H9 (cell line): Measurements from ENCODE around the gene HECTD2. TPM values are rescaled to one million over a fixed set of nuclear protein-coding genes. Genes with fewer than 3 reads are reported as not detected.

ENCODE experiments used
- DNase-seq: peaks from one replicate; pipeline ENCODE4 v3.0.0-alpha.2; 2017
- H2AFZ ChIP-seq: one replicate; pipeline ENCODE4 v1.6.1; 2013; ENCODE audit warnings: mild to moderate bottlenecking, low read length, control low read depth, moderate library complexity
- H2AK5ac ChIP-seq: 2 replicates; pipeline ENCODE4 v1.6.1; 2013; ENCODE audit warnings: low read length, control low read depth, mixed read lengths; ENCODE audit not compliant: insufficient read length
- H2BK120ac ChIP-seq: one replicate; pipeline ENCODE4 v1.6.1; 2013; ENCODE audit warnings: low read depth, mild to moderate bottlenecking, low read length, control low read depth, inconsistent platforms; ENCODE audit not compliant: poor library complexity, severe bottlenecking
- H2BK12ac ChIP-seq: 2 replicates; pipeline ENCODE4 v1.6.1; 2013; ENCODE audit warnings: low read length, control low read depth, mixed read lengths, low read depth; ENCODE audit not compliant: insufficient read length
- H2BK15ac ChIP-seq: 2 replicates; pipeline ENCODE4 v1.6.1; 2013; ENCODE audit warnings: low read depth, low read length, control low read depth
- H2BK20ac ChIP-seq: one replicate; pipeline ENCODE4 v1.6.1; 2013; ENCODE audit warnings: low read depth, mild to moderate bottlenecking, low read length, control low read depth, inconsistent platforms; ENCODE audit not compliant: poor library complexity, severe bottlenecking
- H2BK5ac ChIP-seq: 2 replicates; pipeline ENCODE4 v1.6.1; 2013; ENCODE audit warnings: low read length, control low read depth, mixed read lengths; ENCODE audit not compliant: insufficient read length
- H3K14ac ChIP-seq: 2 replicates; pipeline ENCODE4 v1.6.1; 2013; ENCODE audit warnings: low read length, control low read depth; ENCODE audit not compliant: insufficient read depth
- H3K18ac ChIP-seq: 2 replicates; pipeline ENCODE4 v1.6.1; 2013; ENCODE audit warnings: low read depth, mild to moderate bottlenecking, mixed read lengths, low read length, control low read depth; ENCODE audit not compliant: insufficient read length
- H3K23ac ChIP-seq: 2 replicates; pipeline ENCODE4 v1.6.1; 2013; ENCODE audit warnings: low read length, control low read depth, mixed read lengths, low read depth; ENCODE audit not compliant: insufficient read length
- H3K23me2 ChIP-seq: 2 replicates; pipeline ENCODE4 v1.6.1; 2013; ENCODE audit warnings: low read depth, mild to moderate bottlenecking, mixed read lengths, low read length, control low read depth; ENCODE audit not compliant: insufficient read length, poor library complexity, severe bottlenecking
- H3K27ac ChIP-seq: 2 replicates; pipeline ENCODE4 v1.5.1; 2013; ENCODE audit warnings: low read length, control low read depth, mixed read lengths, low read depth; ENCODE audit not compliant: insufficient read length
- H3K27me3 ChIP-seq: 2 replicates; pipeline ENCODE4 v1.6.1; 2013; ENCODE audit warnings: low read length, control low read depth, inconsistent platforms; ENCODE audit not compliant: insufficient read depth
- H3K4ac ChIP-seq: 2 replicates; pipeline ENCODE4 v1.6.1; 2013; ENCODE audit warnings: low read depth, mild to moderate bottlenecking, control low read depth, inconsistent platforms, low read length, moderate library complexity
- H3K4me1 ChIP-seq: 2 replicates; pipeline ENCODE4 v1.6.1; 2013; ENCODE audit warnings: low read length, control low read depth, inconsistent platforms; ENCODE audit not compliant: insufficient read depth
- H3K4me2 ChIP-seq: 2 replicates; pipeline ENCODE4 v1.6.1; 2013; ENCODE audit warnings: low read length, control low read depth, mixed read lengths; ENCODE audit not compliant: insufficient read length, insufficient read depth
- H3K56ac ChIP-seq: 2 replicates; pipeline ENCODE4 v1.6.1; 2013; ENCODE audit warnings: low read depth, mild to moderate bottlenecking, mixed read lengths, low read length, control low read depth; ENCODE audit not compliant: insufficient read length
- H3K79me1 ChIP-seq: 2 replicates; pipeline ENCODE4 v1.6.1; 2013; ENCODE audit warnings: low read depth, mild to moderate bottlenecking, moderate library complexity, low read length, control low read depth, inconsistent platforms; ENCODE audit not compliant: insufficient read depth, poor library complexity, severe bottlenecking
- H3K79me2 ChIP-seq: 2 replicates; pipeline ENCODE4 v1.6.1; 2013; ENCODE audit warnings: low read length, control low read depth, inconsistent platforms; ENCODE audit not compliant: insufficient read depth
- H3K9ac ChIP-seq: 2 replicates; pipeline ENCODE4 v1.6.1; 2013; ENCODE audit warnings: low read length, control low read depth, mixed read lengths; ENCODE audit not compliant: insufficient read length; ENCODE audit errors: extremely low read depth
- H3K9me3 ChIP-seq: one replicate; pipeline ENCODE4 v1.6.1; 2013; ENCODE audit warnings: low read depth, low read length, inconsistent platforms; ENCODE audit not compliant: control insufficient read depth
- H3T11ph ChIP-seq: one replicate; pipeline ENCODE4 v1.6.1; 2013; ENCODE audit warnings: mild to moderate bottlenecking, low read length, control low read depth, inconsistent platforms
- H4K20me1 ChIP-seq: one replicate; pipeline ENCODE4 v1.6.1; 2013; ENCODE audit not compliant: control insufficient read depth, insufficient read length, insufficient read depth
- H4K5ac ChIP-seq: 2 replicates; pipeline ENCODE4 v1.6.1; 2013; ENCODE audit warnings: low read depth, mild to moderate bottlenecking, mixed read lengths, low read length, control low read depth; ENCODE audit not compliant: insufficient read length
- H4K8ac ChIP-seq: replicated peaks from 2 replicates; pipeline ENCODE4 v1.6.1; 2013; ENCODE audit warnings: low read length, control low read depth, mixed read lengths, low read depth; ENCODE audit not compliant: insufficient read length
- H4K91ac ChIP-seq: 2 replicates; pipeline ENCODE4 v1.6.1; 2013; ENCODE audit warnings: low read depth, mild to moderate bottlenecking, moderate library complexity, mixed read lengths, low read length, control low read depth; ENCODE audit not compliant: insufficient read length
- H3K27ac Mint-ChIP-seq, 3 experiments: 2 replicates in 2 of 3; 3 replicates in 1 of 3; pipeline ENCODE4 v1.8.0; 2020 to 2021; ENCODE audit warnings: mixed read lengths in 3 of 3, mild to moderate bottlenecking in 1 of 3, moderate library complexity in 1 of 3
- H3K27me3 Mint-ChIP-seq: 2 replicates; pipeline ENCODE4 v1.8.0; 2021; ENCODE audit warnings: low read depth, mild to moderate bottlenecking, moderate library complexity, mixed read lengths
- H3K36me3 Mint-ChIP-seq, 3 experiments: 2 replicates in 2 of 3; 3 replicates in 1 of 3; pipeline ENCODE4 v1.8.0; 2020 to 2021; ENCODE audit warnings: low read depth in 3 of 3, mixed read lengths in 3 of 3; ENCODE audit not compliant: insufficient read depth in 1 of 3
- H3K4me1 Mint-ChIP-seq, 2 experiments: 2 replicates each; pipeline ENCODE4 v1.8.0; 2020; ENCODE audit warnings: mixed read lengths in 2 of 2
- H3K4me3 Mint-ChIP-seq, 2 experiments: 2 replicates in 1 of 2; 3 replicates in 1 of 2; pipeline ENCODE4 v1.8.0; 2020 to 2021; ENCODE audit warnings: mild to moderate bottlenecking in 2 of 2, mixed read lengths in 2 of 2, moderate library complexity in 1 of 2
- H3K9me3 Mint-ChIP-seq, 2 experiments: 2 replicates in 1 of 2; 3 replicates in 1 of 2; pipeline ENCODE4 v1.8.0; 2020; ENCODE audit warnings: mild to moderate bottlenecking in 2 of 2, mixed read lengths in 2 of 2, moderate library complexity in 1 of 2
- WGBS: extraction: QIAGEN DNeasy Blood & Tissue Kit; methylation state at CpG from one replicate; pipeline ENCODE4 v1.1.7; 2013; ENCODE audit warnings: missing lambda C conversion rate, low lambda C conversion rate, mixed read lengths; ENCODE audit not compliant: insufficient read length; ENCODE audit errors: extremely low coverage; 5-methylcytosine and 5-hydroxymethylcytosine counted together
- total RNA-seq: library from RNA; stranded (reverse); gene quantifications from 2 replicates; pipeline ENCODE4 v1.2.1, GENCODE V29; 2021
- TF ChIP-seq, protein P1 (sequence below): fragments of 200-600 bp; sonication (generic); conservative IDR thresholded peaks from 3 replicates; pipeline ENCODE4 v1.8.0; 2021; ENCODE audit warnings: antibody characterized with exemption, mild to moderate bottlenecking

Gene HECTD2
- total RNA-seq, 1 experiment from 2014 or later = 13.4 TPM

DNA sequence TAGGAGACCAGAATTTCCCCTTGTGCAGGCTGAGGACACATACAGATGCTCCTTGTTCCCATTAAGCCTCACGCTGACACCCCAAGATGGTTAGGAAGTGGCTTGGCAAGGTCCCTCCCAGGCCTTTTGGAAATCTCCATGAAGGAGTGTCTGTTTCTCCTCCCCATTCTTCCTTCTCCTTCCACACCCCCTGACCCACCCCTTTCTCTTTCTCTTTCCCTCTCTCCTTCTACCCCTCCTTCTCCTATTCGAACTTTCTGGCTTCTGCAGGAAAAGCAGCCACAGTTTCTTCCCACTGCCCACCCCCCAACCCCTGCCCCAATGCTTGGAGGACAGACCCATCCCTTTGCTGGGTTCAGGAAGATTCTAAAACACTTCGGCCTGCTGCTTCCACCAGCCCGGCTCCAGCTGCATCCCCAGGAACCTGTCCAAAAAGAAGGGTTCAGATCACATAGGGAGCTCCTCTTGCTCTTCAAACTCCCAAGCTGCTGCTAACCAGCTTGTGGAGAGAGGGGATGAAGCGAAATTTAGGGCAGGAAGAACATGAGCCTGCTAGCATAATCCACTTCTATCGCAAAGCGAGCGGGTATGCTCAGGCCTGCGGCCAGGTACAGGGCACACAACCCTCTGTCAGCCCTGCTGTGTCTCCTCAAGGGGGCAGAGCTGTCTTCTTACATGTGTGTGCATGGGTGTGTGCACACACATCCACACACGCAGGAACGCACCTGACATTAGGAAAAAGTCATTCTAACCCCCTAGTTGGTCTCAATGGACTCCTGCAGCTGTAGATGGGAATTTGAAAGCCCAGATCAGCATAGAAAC is 142.3 kb downstream of the HECTD2 start:
- TF ChIP-seq, protein P1, sequence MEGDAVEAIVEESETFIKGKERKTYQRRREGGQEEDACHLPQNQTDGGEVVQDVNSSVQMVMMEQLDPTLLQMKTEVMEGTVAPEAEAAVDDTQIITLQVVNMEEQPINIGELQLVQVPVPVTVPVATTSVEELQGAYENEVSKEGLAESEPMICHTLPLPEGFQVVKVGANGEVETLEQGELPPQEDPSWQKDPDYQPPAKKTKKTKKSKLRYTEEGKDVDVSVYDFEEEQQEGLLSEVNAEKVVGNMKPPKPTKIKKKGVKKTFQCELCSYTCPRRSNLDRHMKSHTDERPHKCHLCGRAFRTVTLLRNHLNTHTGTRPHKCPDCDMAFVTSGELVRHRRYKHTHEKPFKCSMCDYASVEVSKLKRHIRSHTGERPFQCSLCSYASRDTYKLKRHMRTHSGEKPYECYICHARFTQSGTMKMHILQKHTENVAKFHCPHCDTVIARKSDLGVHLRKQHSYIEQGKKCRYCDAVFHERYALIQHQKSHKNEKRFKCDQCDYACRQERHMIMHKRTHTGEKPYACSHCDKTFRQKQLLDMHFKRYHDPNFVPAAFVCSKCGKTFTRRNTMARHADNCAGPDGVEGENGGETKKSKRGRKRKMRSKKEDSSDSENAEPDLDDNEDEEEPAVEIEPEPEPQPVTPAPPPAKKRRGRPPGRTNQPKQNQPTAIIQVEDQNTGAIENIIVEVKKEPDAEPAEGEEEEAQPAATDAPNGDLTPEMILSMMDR = peak; percentile 55
- no peak overlapping the region for H3K4me3 Mint-ChIP-seq
- peak; percentile 58 for DNase-seq

More for the DNA sequence above, 142.3 kb downstream of the HECTD2 start:
- peaks cover 5 to 7% of the 10 kb centered on the region in 2 experiments for H3K4me1 Mint-ChIP-seq
- Histone ChIP-seq H3K79me2 (no peaks in the 10 kb centered on the region), H3K23me2 (no peaks in the 10 kb centered on the region), H2AFZ (no peak overlapping the region), H4K5ac (no peak overlapping the region), H3K4me2 (no peak overlapping the region), H4K8ac (no peak overlapping the region), H3K9me3 (no peaks in the 10 kb centered on the region), H3K4ac (no peak overlapping the region), H2BK120ac (no peak overlapping the region), H2BK12ac (no peak overlapping the region), H3K14ac (no peak overlapping the region), H2BK15ac (no peak overlapping the region), H2BK5ac (no peak overlapping the region), H3K18ac (no peak overlapping the region), H3K23ac (no peak overlapping the region), H2BK20ac (no peak overlapping the region), H3K56ac (no peak overlapping the region), H3K27me3 (no peaks in the 10 kb centered on the region), H2AK5ac (no peak overlapping the region), H3K79me1 (no peaks in the 10 kb centered on the region), H4K91ac (no peak overlapping the region), H3K27ac (no peak overlapping the region), H3K9ac (no peak overlapping the region), H3K4me1 (no peaks in the 10 kb centered on the region), H3T11ph (no peak overlapping the region), H4K20me1 (no peaks in the 10 kb centered on the region)
- H3K9me3 Mint-ChIP-seq = no peaks in the 10 kb centered on the region
- H3K36me3 Mint-ChIP-seq = no peaks in the 10 kb centered on the region
- H3K27ac Mint-ChIP-seq = no peak overlapping the region
- H3K27me3 Mint-ChIP-seq = peaks cover 5% of the 10 kb centered on the region
- no CpG with 5 or more reads among the region's 11 CpGs for WGBS
